GM21737 (cell line): Measurements from ENCODE around the gene KDM8.

Source experiments
- ATAC-seq: cut with Tn5 transposase; IDR thresholded peaks from one replicate; pipeline ENCODE4 v1.9.1; 2021; ENCODE audit warnings: mild to moderate bottlenecking, moderate library complexity; ENCODE audit not compliant: unreplicated experiment

The KDM8 gene

GRCh38 chr16:27228621-27229501, 25.5 kb downstream of the KDM8 start:
- ATAC-seq = no peak

- no peak for ATAC-seq
These were observed 26.7 kb downstream of the KDM8 start for GRCh38 chr16:27229891-27230470.

GRCh38 chr16:27230562-27231001, 27.3 kb downstream of the KDM8 start:
- ATAC-seq = no peak

- no peak for ATAC-seq
These were observed 28.4 kb downstream of the KDM8 start for GRCh38 chr16:27231692-27232060.

GRCh38 chr16:27232061-27232900, 29.0 kb downstream of the KDM8 start:
- peak; percentile 45 for ATAC-seq

GRCh38 chr16:27232901-27233625, 29.7 kb downstream of the KDM8 start:
- no peak for ATAC-seq

- ATAC-seq = no peak
These were observed 30.4 kb downstream of the KDM8 start for GRCh38 chr16:27233731-27234130.

GRCh38 chr16:27234171-27234570, 30.8 kb downstream of the KDM8 start:
- ATAC-seq = no peak

GRCh38 chr16:27234603-27235002, 31.3 kb downstream of the KDM8 start:
- no peak for ATAC-seq

GRCh38 chr16:27235055-27235937, 32.0 kb downstream of the KDM8 start:
- no peak for ATAC-seq

GRCh38 chr16:27235938-27236245, 32.6 kb downstream of the KDM8 start:
- ATAC-seq = no peak

GRCh38 chr16:27236635-27237218, 33.4 kb downstream of the KDM8 start:
- no peak for ATAC-seq

GRCh38 chr16:27237219-27238015, 34.1 kb downstream of the KDM8 start:
- ATAC-seq = peak; percentile 38

GRCh38 chr16:27238016-27238587, 34.8 kb downstream of the KDM8 start:
- ATAC-seq = no peak

GRCh38 chr16:27238591-27238990, 35.3 kb downstream of the KDM8 start:
- ATAC-seq = no peak

GRCh38 chr16:27239026-27239425, 35.7 kb downstream of the KDM8 start:
- no peak for ATAC-seq

GRCh38 chr16:27239906-27240655, 36.8 kb downstream of the KDM8 start:
- no peak for ATAC-seq
